GM20000 (cell line): Measurements from ENCODE around the gene HRC.
A peak's percentile ranks its signal among the peaks of the same experiment; 100 is the strongest.
"Not testable (repeated sequence)": the region's sequence is repeated elsewhere in the genome, so short reads cannot be mapped to it uniquely, and the experiment has no call there.

Experiments used
- DNase-seq: peaks from one replicate; pipeline ENCODE4 v3.0.0; 2012; ENCODE audit warnings: low spot score
- TF ChIP-seq, protein P1 (sequence below): IDR thresholded peaks from 2 replicates; pipeline ENCODE4 v1.5.1; 2012; ENCODE audit warnings: mild to moderate bottlenecking, control low read depth; ENCODE audit errors: extremely low read depth, missing control alignments

The HRC gene

DNA sequence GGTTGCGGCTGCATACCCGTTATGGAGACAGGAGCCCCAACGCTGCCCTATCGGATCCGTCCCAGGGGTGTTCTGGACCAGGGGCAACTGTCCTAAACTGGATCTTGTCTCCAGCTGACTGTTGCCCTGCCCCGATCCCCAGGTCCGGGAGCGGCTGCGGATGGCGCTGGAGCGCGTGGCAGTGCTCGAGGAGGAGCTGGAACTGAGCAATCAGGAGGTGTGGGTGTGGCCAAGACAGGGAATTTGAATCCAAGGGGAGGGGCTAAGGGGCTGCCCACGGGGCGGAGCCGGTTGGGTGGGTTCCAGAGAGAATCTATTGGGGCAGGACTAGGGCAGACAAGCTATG is 26.0 kb downstream of the HRC start:
- DNase-seq = no peak
- TF ChIP-seq, protein P1, sequence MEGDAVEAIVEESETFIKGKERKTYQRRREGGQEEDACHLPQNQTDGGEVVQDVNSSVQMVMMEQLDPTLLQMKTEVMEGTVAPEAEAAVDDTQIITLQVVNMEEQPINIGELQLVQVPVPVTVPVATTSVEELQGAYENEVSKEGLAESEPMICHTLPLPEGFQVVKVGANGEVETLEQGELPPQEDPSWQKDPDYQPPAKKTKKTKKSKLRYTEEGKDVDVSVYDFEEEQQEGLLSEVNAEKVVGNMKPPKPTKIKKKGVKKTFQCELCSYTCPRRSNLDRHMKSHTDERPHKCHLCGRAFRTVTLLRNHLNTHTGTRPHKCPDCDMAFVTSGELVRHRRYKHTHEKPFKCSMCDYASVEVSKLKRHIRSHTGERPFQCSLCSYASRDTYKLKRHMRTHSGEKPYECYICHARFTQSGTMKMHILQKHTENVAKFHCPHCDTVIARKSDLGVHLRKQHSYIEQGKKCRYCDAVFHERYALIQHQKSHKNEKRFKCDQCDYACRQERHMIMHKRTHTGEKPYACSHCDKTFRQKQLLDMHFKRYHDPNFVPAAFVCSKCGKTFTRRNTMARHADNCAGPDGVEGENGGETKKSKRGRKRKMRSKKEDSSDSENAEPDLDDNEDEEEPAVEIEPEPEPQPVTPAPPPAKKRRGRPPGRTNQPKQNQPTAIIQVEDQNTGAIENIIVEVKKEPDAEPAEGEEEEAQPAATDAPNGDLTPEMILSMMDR = no peak

DNA sequence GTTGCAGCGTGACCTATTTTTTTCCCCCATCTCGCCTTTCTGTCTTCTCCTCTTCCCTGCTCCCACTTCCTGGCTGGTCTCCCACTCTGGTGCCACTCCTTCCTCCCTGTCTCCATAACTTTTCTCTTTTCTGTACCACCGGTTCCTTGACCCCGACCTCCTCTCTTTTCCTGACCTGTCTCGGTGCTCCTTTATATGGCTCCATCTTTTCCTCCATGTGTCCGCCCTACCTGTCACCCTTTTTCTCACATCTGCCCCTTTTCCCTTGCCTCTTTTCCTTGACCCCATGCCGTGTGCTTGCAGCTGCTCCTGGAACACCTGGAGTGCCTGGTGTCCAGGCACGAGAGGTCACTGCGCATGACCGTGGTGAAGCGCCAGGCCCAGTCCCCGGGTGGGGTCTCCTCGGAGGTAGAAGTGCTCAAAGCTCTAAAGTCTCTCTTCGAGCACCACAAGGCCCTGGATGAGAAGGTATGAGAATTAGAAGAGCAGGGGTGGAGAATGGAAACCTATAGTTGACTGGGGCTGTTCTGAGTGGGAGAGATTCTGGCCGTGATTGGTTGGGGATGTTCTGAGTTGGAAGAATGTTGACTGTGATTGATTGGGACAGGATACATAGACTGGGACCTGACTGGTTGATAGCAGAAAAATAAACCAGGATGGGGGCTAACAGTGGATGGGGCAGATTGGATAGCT is 26.5 kb downstream of the HRC start:
- TF ChIP-seq, protein P1 = no peak
- DNase-seq = no peak

DNA sequence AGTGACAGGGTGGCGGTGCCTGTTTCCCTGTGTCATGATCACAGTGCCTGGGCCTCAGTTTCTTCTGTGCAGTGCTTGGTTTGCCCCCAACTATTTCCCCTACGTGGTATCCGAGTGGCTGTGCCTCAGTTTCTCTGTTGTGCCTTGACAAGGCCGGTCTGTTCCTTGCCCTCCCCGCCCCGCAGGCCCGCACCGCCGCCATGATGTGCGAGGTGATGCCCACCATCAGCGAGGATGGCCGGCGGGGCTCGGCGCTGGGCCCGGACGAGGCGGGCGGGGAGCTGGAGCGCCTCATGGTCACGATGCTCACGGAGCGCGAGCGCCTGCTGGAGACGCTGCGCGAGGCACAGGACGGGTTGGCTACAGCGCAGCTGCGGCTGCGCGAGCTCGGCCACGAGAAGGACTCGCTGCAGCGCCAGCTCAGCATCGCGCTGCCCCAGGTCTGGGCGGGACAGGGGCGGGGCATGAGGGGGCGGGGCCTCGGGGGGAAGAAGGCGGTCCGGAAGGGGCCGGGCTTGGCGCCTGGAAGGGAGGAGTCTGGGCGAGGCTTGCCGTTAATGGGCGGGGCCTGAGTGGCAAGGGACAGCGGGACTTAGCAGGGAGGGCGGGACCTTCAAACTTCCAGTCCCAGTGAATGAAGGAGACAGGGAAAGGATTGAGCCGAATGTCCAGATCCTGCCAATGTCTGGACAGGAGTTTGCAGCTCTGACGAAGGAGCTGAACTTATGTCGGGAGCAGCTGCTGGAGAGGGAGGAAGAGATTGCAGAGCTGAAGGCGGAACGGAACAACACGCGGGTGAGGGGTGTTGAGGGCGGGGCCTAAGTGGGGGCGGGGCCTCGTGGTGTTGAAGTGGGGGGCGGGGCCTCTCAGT is 27.3 kb downstream of the HRC start:
- TF ChIP-seq, protein P1 = no peak
- peak; percentile 99 for DNase-seq

DNA sequence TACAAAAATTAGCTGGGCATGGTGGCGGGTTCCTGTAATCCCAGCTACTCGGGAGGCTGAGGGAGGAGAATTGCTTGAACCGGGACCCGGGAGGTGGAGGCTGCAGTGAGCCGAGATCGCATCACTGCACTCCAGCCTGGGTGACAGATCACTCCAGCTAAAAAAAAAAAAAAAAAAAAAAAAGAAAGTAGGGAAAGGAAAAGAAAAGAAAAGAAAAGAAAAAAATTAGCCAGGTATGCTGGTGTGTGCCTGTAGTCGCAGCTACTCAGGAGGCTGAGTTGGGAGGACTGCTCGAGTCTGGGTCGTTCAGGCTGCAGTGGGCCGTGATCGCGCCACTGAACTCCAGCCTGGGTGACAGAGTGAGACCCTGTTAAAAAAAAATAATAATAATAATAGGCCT is 28.0 kb downstream of the HRC start:
- not testable (repeated sequence) for DNase-seq

DNA sequence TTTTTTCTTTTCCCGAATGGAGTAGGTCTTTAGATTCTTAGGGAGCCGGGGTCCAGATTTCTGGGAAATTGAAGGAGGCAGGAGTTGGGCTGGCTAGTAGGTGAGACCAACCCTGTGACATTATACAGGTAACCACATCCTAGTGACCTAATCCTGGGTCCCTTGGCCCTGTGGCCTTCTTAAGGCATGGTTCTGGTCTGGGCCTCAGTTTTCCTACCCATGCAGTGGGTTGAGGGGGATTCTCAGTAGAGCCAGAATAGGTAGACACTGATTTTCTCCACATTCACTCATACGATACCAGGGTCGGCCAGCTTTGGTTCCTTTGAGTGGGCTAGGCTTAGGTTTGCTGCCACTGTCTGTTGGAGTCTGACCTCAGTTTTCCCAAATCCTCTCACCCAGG is 28.6 kb downstream of the HRC start:
- TF ChIP-seq, protein P1 = no peak
- no peak for DNase-seq

DNA sequence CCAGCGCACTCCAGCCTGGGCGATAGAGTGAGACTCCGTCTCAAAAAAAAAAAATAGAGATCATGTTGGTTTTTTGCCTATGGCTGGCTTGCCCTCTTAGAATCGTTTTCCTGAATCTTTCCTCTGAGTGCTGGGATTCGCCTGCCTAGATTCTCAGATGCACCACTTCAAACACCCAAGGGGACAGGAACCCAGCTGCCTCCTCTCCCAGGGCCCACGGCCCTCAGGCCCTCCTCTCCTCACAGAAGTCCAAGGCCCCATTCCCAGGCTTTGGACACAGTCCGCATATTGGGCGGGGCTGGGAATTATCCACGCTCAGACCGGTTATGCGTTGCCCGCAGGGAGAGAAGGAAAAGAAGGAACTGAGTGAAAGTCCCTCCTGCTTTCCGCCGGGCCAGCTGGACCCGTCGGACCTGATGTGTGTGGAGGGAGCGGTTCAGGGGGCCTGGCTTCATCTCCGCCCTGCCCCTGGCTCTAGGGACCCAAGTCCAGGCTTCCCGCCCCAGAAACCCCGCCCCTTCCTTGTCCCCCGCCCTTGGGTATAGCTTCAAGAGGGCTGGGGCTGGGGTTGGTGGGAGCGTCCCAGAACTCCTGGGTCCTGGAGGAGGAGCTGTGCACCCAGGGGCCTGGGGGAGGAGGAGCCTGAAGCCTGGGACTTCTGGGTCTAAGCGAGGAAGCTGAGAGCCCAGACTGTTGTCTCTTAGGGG is 30.0 kb downstream of the HRC start:
- TF ChIP-seq, protein P1 = no peak
- DNase-seq = no peak

DNA sequence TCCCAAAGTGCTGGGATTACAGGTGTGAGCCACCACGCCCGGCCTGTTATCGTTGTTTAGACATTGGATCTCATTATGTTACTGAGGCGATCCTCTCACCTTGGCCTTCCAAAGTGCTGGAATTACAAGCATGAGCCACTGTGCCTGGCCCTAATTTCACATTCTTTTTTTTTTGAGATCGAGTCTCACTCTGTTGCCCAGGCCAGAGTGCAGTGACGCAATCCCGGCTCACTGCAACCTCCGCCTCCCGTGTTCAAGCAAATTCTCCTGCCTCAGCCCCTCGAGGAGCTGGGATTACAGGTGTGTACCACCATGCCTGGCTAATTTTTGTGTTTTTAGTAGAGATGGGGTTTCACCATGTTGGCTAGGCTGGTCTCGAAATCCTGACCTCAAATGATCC is 31.9 kb downstream of the HRC start:
- not testable (repeated sequence) for DNase-seq

DNA sequence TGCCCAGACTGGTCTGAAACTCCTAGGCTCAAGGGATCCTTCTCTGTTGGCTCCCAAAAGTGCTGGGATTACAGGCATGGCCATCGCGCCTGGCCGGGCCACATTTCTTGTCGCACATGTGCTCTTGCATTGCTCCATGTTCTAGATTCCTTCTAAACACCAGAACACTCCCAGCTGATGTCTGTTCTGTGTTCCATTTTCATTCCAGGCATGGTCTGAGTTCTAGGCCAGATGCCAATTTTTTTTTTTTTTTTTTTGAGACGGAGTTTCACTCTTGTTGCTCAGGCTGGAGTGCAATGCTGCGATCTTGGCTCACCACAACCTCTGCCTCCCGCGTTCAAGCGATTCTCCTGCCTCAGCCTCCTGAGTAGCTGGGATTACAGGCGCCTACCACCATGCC is 33.4 kb downstream of the HRC start:
- DNase-seq = not testable (repeated sequence)

DNA sequence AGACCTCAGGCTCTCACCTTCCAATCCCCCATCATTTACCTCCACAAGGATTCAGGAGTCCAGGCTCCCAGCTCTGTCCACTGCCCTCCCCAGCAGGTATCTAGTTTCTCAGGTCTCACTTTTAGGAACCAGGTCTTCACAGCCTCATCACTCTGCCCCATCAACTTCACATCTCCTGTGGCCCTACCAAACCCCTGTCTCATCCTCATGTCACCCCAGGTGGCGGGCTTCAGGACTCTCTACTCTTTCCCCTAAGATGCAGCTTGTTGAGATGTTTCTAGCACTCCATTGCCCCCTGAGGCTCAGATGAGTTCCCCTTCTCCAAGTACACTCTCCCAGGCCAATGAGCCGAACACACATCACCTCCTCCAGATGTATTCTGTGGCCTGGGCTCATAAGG is 34.3 kb downstream of the HRC start:
- TF ChIP-seq, protein P1 = no peak
- no peak for DNase-seq
